Gastroesophageal sphincter (tissue), 4 donors: Measurements from ENCODE around the gene CPED1. TPM values are rescaled to one million over a fixed set of nuclear protein-coding genes. Genes with fewer than 3 reads are reported as not detected.
"Not testable (repeated sequence)": the region's sequence is repeated elsewhere in the genome, so short reads cannot be mapped to it uniquely, and the experiment has no call there.

Experiments
- ATAC-seq: fragments of 150-250 bp; one replicate; pipeline ENCODE4 v1.9.1; 2016; ENCODE audit warnings: mild to moderate bottlenecking, moderate library complexity
- H3K27ac ChIP-seq, 4 donors: fragments of 200-600 bp; sonication (generic) in 3 of 4; 1 replicate in 3 of 4; 2 replicates in 1 of 4; pipeline ENCODE4 v1.5.1; 2016 to 2019
- H3K27me3 ChIP-seq: fragments of 200-600 bp; sonication (generic); one replicate; pipeline ENCODE4 v1.5.1; 2019
- H3K36me3 ChIP-seq, 2 donors: fragments of 200-600 bp; sonication (generic); one replicate each; pipeline ENCODE4 v1.5.1; 2019; ENCODE audit warnings: control low read depth in 1 of 2
- H3K4me1 ChIP-seq, 3 donors: fragments of 200-600 bp; sonication (generic); 1 replicate in 2 of 3; 2 replicates in 1 of 3; pipeline ENCODE4 v1.5.1; 2016 to 2019; ENCODE audit warnings: control low read depth in 2 of 3
- H3K4me3 ChIP-seq, 2 donors: fragments of 200-600 bp; sonication (generic); one replicate each; pipeline ENCODE4 v1.5.1; 2019; ENCODE audit warnings: mild to moderate bottlenecking in 1 of 2, moderate library complexity in 1 of 2
- H3K9me3 ChIP-seq, 3 donors: fragments of 200-600 bp; sonication (generic); one replicate each; pipeline ENCODE4 v1.5.1; 2017 to 2019; ENCODE audit warnings: control low read depth in 2 of 3
- CTCF ChIP-seq, 4 experiments: fragments of 200-600 bp in 2 of 4; fragments of 450-650 bp in 2 of 4; sonication (generic) in 1 of 4; IDR thresholded peaks; one replicate each; pipeline ENCODE4 v1.5.1; 2017 to 2019; ENCODE audit warnings: antibody characterized with exemption in 4 of 4, mild to moderate bottlenecking in 2 of 4, moderate library complexity in 2 of 4
- EP300 ChIP-seq: sonication (generic); formaldehyde crosslinking; IDR thresholded peaks from one replicate; pipeline ENCODE4 v1.6.1; 2017; ENCODE audit warnings: antibody characterized with exemption, mild to moderate bottlenecking
- POLR2A ChIP-seq, 2 donors: fragments of 450-650 bp; IDR thresholded peaks; one replicate each; pipeline ENCODE4 v1.6.1; 2017; ENCODE audit warnings: antibody characterized with exemption in 2 of 2, mild to moderate bottlenecking in 2 of 2, moderate library complexity in 1 of 2
- POLR2AphosphoS5 ChIP-seq: sonication (generic); formaldehyde crosslinking; IDR thresholded peaks from one replicate; pipeline ENCODE4 v1.6.1; 2017; ENCODE audit warnings: antibody characterized with exemption
- WGBS, 2 donors: methylation state at CpG; one replicate each; pipeline ENCODE4 v1.1.5; 2018; ENCODE audit warnings: low coverage in 1 of 2; 5-methylcytosine and 5-hydroxymethylcytosine counted together
- total RNA-seq, 4 donors: library from RNA; depleted of rRNA; stranded (reverse); fragments of >200 nt; gene quantifications; one replicate each; pipeline ENCODE4 v1.1.0, GENCODE V29; 2016

CPED1 gene
- total RNA-seq, 4 donors from 2014 or later = 35.1 to 97.7 (median 60.5) TPM

- Histone ChIP-seq H3K4me3 (no peak overlapping the region), H3K36me3 (no peaks in the 10 kb centered on the region), H3K9me3 (no peaks in the 10 kb centered on the region), H3K27me3 (no peaks in the 10 kb centered on the region), H3K27ac (no peak overlapping the region), H3K4me1 (peaks cover 0 to 64% (median 0%) of the 10 kb centered on the region in 3 donors)
- 0 to 51% methylated on average over 1 to 4 of the region's 5 CpGs for WGBS, 2 donors
- TF ChIP-seq POLR2A (IDR thresholded peaks at IDR 0.05) = no peak
- TF ChIP-seq CTCF (IDR thresholded peaks at IDR 0.05) = no peak
- no peak for TF ChIP-seq POLR2AphosphoS5
- no peak for ATAC-seq
These were observed 15.6 kb downstream of the CPED1 start for GRCh38 chr7:121003986-121004685.

- not testable (repeated sequence) for H3K27ac ChIP-seq, H3K36me3 ChIP-seq, ATAC-seq, H3K9me3 ChIP-seq, H3K4me3 ChIP-seq, H3K27me3 ChIP-seq
- peaks cover 0 to 57% (median 0%) of the 10 kb centered on the region in 3 donors for H3K4me1 ChIP-seq
- WGBS, 2 donors = 93 to 96% methylated on average over 4 of the region's 4 CpGs
These were observed 16.5 kb downstream of the CPED1 start for GRCh38 chr7:121005058-121005457.

- Histone ChIP-seq H3K9me3 (no peaks in the 10 kb centered on the region), H3K4me3 (no peak overlapping the region), H3K36me3 (no peaks in the 10 kb centered on the region), H3K27ac (no peak overlapping the region), H3K27me3 (no peaks in the 10 kb centered on the region), H3K4me1 (peaks cover 0 to 47% (median 0%) of the 10 kb centered on the region in 3 donors)
- 50 to 63% methylated on average over 1 to 4 of the region's 4 CpGs for WGBS, 2 donors
- no peak for ATAC-seq
- TF ChIP-seq CTCF (IDR thresholded peaks at IDR 0.05) (no peak), EP300 (no peak), POLR2AphosphoS5 (no peak), POLR2A (IDR thresholded peaks at IDR 0.05) (no peak)
These were observed 17.6 kb downstream of the CPED1 start for GRCh38 chr7:121005996-121006584.

DNA sequence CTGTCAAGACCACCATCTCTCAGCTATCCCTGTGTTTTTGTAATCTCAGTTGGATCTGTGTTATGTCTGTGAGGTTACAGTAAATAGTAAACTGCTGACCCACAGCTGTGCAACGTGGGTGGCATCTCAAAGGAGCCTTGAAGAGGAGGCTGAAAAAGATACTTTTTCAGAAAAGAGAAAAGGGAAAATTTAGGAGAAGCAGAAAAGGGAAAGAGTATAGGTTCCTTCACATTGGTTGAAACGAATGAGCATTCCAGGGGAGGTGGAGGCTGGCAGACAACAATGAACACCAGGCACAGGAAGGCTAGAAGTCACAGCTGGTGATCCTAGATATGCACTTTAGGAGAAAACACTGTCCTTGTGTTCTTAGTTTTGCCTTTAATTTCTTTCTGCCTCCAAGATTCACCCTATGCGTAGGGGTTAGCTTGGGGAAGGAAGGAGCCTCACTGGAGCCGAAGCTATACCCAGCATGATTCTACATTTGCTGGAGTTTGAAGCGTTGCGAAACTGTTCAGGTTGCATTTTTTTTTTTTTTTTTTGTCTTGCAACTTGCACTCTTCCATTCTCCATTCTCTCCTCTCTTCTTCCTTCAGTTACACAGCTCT, 18.3 kb downstream of the CPED1 start:
- H3K4me1 ChIP-seq = peaks cover 0 to 43% (median 0%) of the 10 kb centered on the region in 3 donors
- no peak overlapping the region for H3K27ac ChIP-seq
- no peak for ATAC-seq
- H3K4me3 ChIP-seq = no peak overlapping the region
- no peaks in the 10 kb centered on the region for H3K9me3 ChIP-seq
- TF ChIP-seq POLR2AphosphoS5 (no peak), EP300 (no peak), POLR2A (IDR thresholded peaks at IDR 0.05) (no peak), CTCF (IDR thresholded peaks at IDR 0.05) (no peak)
- H3K27me3 ChIP-seq = no peaks in the 10 kb centered on the region
- no peaks in the 10 kb centered on the region for H3K36me3 ChIP-seq
- WGBS, 2 donors = 78 to 87% methylated on average over 6 of the region's 6 CpGs

DNA sequence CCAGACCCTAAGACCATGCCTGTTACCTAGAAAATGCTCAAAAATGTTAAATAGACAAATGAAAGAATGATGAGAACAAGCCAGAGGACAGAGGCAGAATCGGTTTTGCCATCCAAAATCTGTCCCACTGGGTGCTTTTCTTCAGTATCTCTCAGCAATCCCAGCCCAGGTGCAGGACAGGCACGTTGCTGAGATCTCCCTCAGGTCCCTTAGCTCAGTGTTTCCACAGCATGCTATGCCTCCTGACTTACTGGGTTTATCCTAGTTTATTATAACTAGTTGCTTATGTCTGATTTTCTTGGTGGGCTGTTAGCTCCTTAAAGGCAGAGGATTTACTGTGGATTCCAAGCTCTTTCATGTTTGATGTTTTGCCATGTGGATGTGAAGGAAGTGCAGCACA, 20.3 kb downstream of the CPED1 start:
- no peak for ATAC-seq
- Histone ChIP-seq H3K4me1 (peaks cover 0 to 43% (median 4%) of the 10 kb centered on the region in 3 donors), H3K27ac (no peak overlapping the region), H3K4me3 (no peak overlapping the region), H3K36me3 (no peaks in the 10 kb centered on the region), H3K27me3 (no peaks in the 10 kb centered on the region), H3K9me3 (no peaks in the 10 kb centered on the region)
- 81% methylated on average over 2 of the region's 2 CpGs; no CpG with 5 or more reads in 1 of the 2 donors for WGBS, 2 donors
- TF ChIP-seq POLR2AphosphoS5 (no peak), EP300 (no peak), POLR2A (IDR thresholded peaks at IDR 0.05) (no peak)

DNA sequence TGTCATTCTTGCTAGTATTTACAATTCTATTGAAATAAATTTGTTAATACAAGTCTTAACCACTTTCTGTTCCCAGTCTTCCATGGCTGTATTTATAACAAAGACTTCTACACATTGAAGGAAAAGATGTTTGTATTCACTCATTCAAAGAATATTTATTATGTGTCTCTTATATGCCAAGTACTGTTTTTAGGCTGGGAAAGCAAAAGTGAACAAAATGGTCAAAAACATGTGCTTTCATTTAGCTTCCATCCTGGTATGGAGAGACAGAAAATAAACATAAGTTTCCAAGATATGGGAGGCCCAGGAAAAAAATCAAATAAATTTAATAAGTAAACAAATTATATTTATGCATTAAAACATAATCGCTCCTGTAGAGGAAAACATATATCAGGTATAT, 22.9 kb downstream of the CPED1 start:
- H3K27ac ChIP-seq = no peak overlapping the region
- peaks cover 0 to 40% (median 4%) of the 10 kb centered on the region in 3 donors for H3K4me1 ChIP-seq
- H3K4me3 ChIP-seq = no peak overlapping the region
- no peaks in the 10 kb centered on the region for H3K36me3 ChIP-seq
- TF ChIP-seq EP300 (no peak), POLR2A (IDR thresholded peaks at IDR 0.05) (no peak), POLR2AphosphoS5 (no peak)
- 100% methylated on average over 1 of the region's 1 CpG for WGBS, 2 donors
- no peaks in the 10 kb centered on the region for H3K9me3 ChIP-seq
- no peak for ATAC-seq
- H3K27me3 ChIP-seq = no peaks in the 10 kb centered on the region
